SK-N-SH (cell line): ENCODE results near the gene ABCC4. TPM values are rescaled to one million over a fixed set of nuclear protein-coding genes. Genes with fewer than 3 reads are reported as not detected.

Experiments
- CTCF ChIA-PET: fragments of 300-600, 350-600 bp; formaldehyde crosslinking; extraction: SDS; loops from one replicate; lab custom pipeline; 2021; lab: Yijun Ruan, JAX
- POLR2A ChIA-PET: fragments of 350-600 bp; sonication (Branson Sonifier 250); formaldehyde crosslinking; extraction: SDS; loops from one replicate; lab custom pipeline; 2020; ENCODE audit warnings: antibody characterized with exemption, inconsistent platforms; lab: Yijun Ruan, JAX
- DNase-seq: peaks from one replicate; pipeline ENCODE4 v3.0.0; 2012
- H2AFZ ChIP-seq: fragments of 200-600 bp; sonication (generic); 2 replicates; pipeline ENCODE4 v1.8.1; 2016; ENCODE audit warnings: antibody characterized with exemption, mild to moderate bottlenecking, low read depth
- H3F3A ChIP-seq: fragments of 200-600 bp; sonication (generic); replicated peaks from 2 replicates; pipeline ENCODE3; 2016; ENCODE audit warnings: antibody characterized with exemption, mild to moderate bottlenecking; ENCODE audit not compliant: insufficient read depth
- H3K27ac ChIP-seq, 2 experiments: fragments of 200-500 bp in 1 of 2; fragments of 200-600 bp in 1 of 2; sonication (Bioruptor generic) in 1 of 2; sonication (generic), shearing (Covaris generic) in 1 of 2; 2 replicates each; pipeline versions ENCODE4 v1.5.1 to v1.6.1; 2014 to 2016; ENCODE audit warnings: low read depth in 2 of 2, inconsistent platforms in 1 of 2, low read length in 1 of 2, mild to moderate bottlenecking in 1 of 2, mixed read lengths in 1 of 2
- H3K27me3 ChIP-seq: fragments of 200-600 bp; sonication (generic), shearing (Covaris generic); 2 replicates; pipeline ENCODE4 v1.6.1; 2016; ENCODE audit warnings: mixed run types; ENCODE audit not compliant: insufficient read depth
- H3K36me3 ChIP-seq, 2 experiments: fragments of 200-500 bp in 1 of 2; fragments of 200-600 bp in 1 of 2; sonication (Bioruptor generic) in 1 of 2; sonication (generic) in 1 of 2; replicated peaks in 1 of 2; 2 replicates each; pipeline versions ENCODE3 to v1.5.1; 2014 to 2016; ENCODE audit warnings: low read length in 1 of 2, mild to moderate bottlenecking in 1 of 2; ENCODE audit not compliant: insufficient read depth in 2 of 2, control insufficient read depth in 1 of 2
- H3K4me1 ChIP-seq, 2 experiments: fragments of 200-500 bp in 1 of 2; fragments of 200-600 bp in 1 of 2; sonication (Bioruptor generic) in 1 of 2; sonication (generic), shearing (Covaris generic) in 1 of 2; 2 replicates each; pipeline versions ENCODE4 v1.5.1 to v1.6.1; 2014 to 2016; ENCODE audit warnings: low read depth in 1 of 2, low read length in 1 of 2, mixed run types in 1 of 2; ENCODE audit not compliant: insufficient read depth in 2 of 2, control insufficient read depth in 1 of 2
- H3K4me2 ChIP-seq: fragments of 200-600 bp; sonication (generic), shearing (Covaris generic); 2 replicates; pipeline ENCODE4 v1.6.1; 2017; ENCODE audit warnings: mixed run types
- H3K4me3 ChIP-seq, 2 experiments: fragments of 200-500 bp in 1 of 2; fragments of 200-600 bp in 1 of 2; sonication (Bioruptor generic) in 1 of 2; sonication (generic), shearing (Covaris generic) in 1 of 2; 2 replicates each; pipeline versions ENCODE4 v1.5.1 to v1.8.1; 2014 to 2016; ENCODE audit warnings: low read depth in 2 of 2, inconsistent platforms in 1 of 2, low read length in 1 of 2, mild to moderate bottlenecking in 1 of 2, mixed read lengths in 1 of 2, moderate library complexity in 1 of 2
- H3K79me2 ChIP-seq: fragments of 200-600 bp; sonication (generic); 2 replicates; pipeline ENCODE4 v1.8.1; 2017; ENCODE audit warnings: mild to moderate bottlenecking; ENCODE audit not compliant: insufficient read depth
- H3K9ac ChIP-seq: fragments of 200-600 bp; sonication (generic); 2 replicates; pipeline ENCODE4 v1.6.1; 2017; ENCODE audit warnings: mixed run types
- H3K9me2 ChIP-seq: fragments of 200-600 bp; sonication (generic); 2 replicates; pipeline ENCODE4 v1.6.1; 2017; ENCODE audit warnings: mixed run types
- H3K9me3 ChIP-seq: fragments of 200-600 bp; sonication (generic); 2 replicates; pipeline ENCODE4 v1.6.1; 2017; ENCODE audit warnings: mixed run types, mild to moderate bottlenecking, moderate library complexity
- H4K20me1 ChIP-seq: fragments of 200-600 bp; sonication (generic); 2 replicates; pipeline ENCODE4 v1.6.1; 2017; ENCODE audit warnings: mild to moderate bottlenecking, mixed run types; ENCODE audit not compliant: insufficient read depth
- EP300 ChIP-seq, 2 experiments: IDR thresholded peaks; 2 replicates each; pipeline versions ENCODE4 v1.4.0 to v1.6.1; 2012; ENCODE audit warnings: borderline replicate concordance in 1 of 2, low read depth in 1 of 2, low read length in 1 of 2
- FOSL2 ChIP-seq: IDR thresholded peaks from 2 replicates; pipeline ENCODE4 v1.4.0; 2012; ENCODE audit warnings: low read depth, mild to moderate bottlenecking, moderate library complexity, borderline replicate concordance
- FOXM1 ChIP-seq: IDR thresholded peaks from 2 replicates; pipeline ENCODE4 v1.4.0; 2012; ENCODE audit warnings: low read depth, mild to moderate bottlenecking
- GATA2 ChIP-seq: sonication (generic); formaldehyde crosslinking; IDR thresholded peaks from 2 replicates; pipeline ENCODE4 v1.5.0; 2020; ENCODE audit warnings: mild to moderate bottlenecking, missing genetic modification reagents
- JUND ChIP-seq: IDR thresholded peaks from 2 replicates; pipeline ENCODE4 v1.4.0; 2012
- MXI1 ChIP-seq: IDR thresholded peaks from 2 replicates; pipeline ENCODE4 v1.6.1; 2012; ENCODE audit warnings: mild to moderate bottlenecking, low read depth, low read length, improper control_type of control experiment
- NFIC ChIP-seq: IDR thresholded peaks from 2 replicates; pipeline ENCODE4 v1.4.0; 2012; ENCODE audit warnings: borderline replicate concordance
- NRF1 ChIP-seq: IDR thresholded peaks from 2 replicates; pipeline ENCODE4 v1.6.1; 2012; ENCODE audit warnings: low read depth, mild to moderate bottlenecking, low read length
- RAD21 ChIP-seq: IDR thresholded peaks from 2 replicates; pipeline ENCODE4 v1.6.1; 2012; ENCODE audit warnings: mild to moderate bottlenecking, low read length
- RCOR1 ChIP-seq: fragments of 150-350 bp; IDR thresholded peaks from 2 replicates; pipeline ENCODE4 v1.6.1; 2017; ENCODE audit warnings: antibody characterized with exemption, low read length
- RXRA ChIP-seq: IDR thresholded peaks from 2 replicates; pipeline ENCODE4 v1.4.0; 2012; ENCODE audit warnings: low read depth, mild to moderate bottlenecking, borderline replicate concordance
- SMC3 ChIP-seq: IDR thresholded peaks from 2 replicates; pipeline ENCODE4 v1.6.1; 2012; ENCODE audit warnings: low read depth, low read length, improper control_type of control experiment
- TEAD4 ChIP-seq: IDR thresholded peaks from 2 replicates; pipeline ENCODE4 v1.4.0; 2012; ENCODE audit warnings: mild to moderate bottlenecking, borderline replicate concordance; ENCODE audit not compliant: insufficient read depth
- WGBS: methylation state at CpG from one replicate; pipeline ENCODE4 v1.1.6; 2017; ENCODE audit warnings: low lambda C conversion rate; 5-methylcytosine and 5-hydroxymethylcytosine counted together
- polyA plus RNA-seq, 3 experiments: library from polyadenylated mRNA; depleted of rRNA; stranded (reverse); fragments of >200 nt; gene quantifications; 2 replicates each; pipeline ENCODE4 v1.2.3, GENCODE V29; 2012
- TF ChIP-seq, protein P1 (sequence below): IDR thresholded peaks from 2 replicates; pipeline ENCODE4 v1.4.0; 2012; ENCODE audit warnings: low read depth, borderline replicate concordance
- TF ChIP-seq, protein P2 (sequence below): fragments of 200-600 bp; sonication (generic); IDR thresholded peaks from 2 replicates; pipeline ENCODE4 v1.6.1; 2017; ENCODE audit warnings: antibody characterized with exemption, mild to moderate bottlenecking, moderate library complexity
- TF ChIP-seq, protein P3 (sequence below): fragments of 150-350 bp; IDR thresholded peaks from 2 replicates; pipeline ENCODE4 v1.6.1; 2017; ENCODE audit warnings: antibody characterized with exemption, low read length, low read depth, borderline replicate concordance

Gene ABCC4
- polyA plus RNA-seq, 1 of the 3 experiments (the other 2 are of a cell fraction): 7.8 TPM

DNA sequence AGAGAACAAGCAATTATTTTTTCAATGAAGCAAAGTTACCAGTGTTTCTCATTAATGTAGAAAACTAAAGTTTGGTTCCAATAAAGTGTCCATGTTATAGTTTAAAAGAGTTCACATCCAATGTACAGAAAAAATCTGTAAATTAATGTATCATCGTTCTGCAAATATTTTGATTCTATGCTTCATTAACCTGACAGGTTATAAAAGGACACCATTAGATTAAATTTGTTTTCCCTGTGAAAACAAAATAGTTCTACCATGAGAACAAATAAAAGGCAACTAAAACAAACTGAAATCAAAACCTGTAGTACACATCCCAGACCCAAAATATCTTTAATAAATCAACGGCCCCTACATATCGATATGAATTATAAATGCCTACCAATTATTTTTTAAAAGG, 85.1 kb downstream of the ABCC4 start:
- TF ChIP-seq MXI1 (no peak), RAD21 (no peak), RXRA (no peak), GATA2 (no peak), JUND (no peak)
- TF ChIP-seq, protein P1, sequence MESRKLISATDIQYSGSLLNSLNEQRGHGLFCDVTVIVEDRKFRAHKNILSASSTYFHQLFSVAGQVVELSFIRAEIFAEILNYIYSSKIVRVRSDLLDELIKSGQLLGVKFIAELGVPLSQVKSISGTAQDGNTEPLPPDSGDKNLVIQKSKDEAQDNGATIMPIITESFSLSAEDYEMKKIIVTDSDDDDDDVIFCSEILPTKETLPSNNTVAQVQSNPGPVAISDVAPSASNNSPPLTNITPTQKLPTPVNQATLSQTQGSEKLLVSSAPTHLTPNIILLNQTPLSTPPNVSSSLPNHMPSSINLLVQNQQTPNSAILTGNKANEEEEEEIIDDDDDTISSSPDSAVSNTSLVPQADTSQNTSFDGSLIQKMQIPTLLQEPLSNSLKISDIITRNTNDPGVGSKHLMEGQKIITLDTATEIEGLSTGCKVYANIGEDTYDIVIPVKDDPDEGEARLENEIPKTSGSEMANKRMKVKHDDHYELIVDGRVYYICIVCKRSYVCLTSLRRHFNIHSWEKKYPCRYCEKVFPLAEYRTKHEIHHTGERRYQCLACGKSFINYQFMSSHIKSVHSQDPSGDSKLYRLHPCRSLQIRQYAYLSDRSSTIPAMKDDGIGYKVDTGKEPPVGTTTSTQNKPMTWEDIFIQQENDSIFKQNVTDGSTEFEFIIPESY: no peak
- TF ChIP-seq, protein P2, sequence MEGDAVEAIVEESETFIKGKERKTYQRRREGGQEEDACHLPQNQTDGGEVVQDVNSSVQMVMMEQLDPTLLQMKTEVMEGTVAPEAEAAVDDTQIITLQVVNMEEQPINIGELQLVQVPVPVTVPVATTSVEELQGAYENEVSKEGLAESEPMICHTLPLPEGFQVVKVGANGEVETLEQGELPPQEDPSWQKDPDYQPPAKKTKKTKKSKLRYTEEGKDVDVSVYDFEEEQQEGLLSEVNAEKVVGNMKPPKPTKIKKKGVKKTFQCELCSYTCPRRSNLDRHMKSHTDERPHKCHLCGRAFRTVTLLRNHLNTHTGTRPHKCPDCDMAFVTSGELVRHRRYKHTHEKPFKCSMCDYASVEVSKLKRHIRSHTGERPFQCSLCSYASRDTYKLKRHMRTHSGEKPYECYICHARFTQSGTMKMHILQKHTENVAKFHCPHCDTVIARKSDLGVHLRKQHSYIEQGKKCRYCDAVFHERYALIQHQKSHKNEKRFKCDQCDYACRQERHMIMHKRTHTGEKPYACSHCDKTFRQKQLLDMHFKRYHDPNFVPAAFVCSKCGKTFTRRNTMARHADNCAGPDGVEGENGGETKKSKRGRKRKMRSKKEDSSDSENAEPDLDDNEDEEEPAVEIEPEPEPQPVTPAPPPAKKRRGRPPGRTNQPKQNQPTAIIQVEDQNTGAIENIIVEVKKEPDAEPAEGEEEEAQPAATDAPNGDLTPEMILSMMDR: no peak
- Histone ChIP-seq H3K27me3 (no peaks in the 10 kb centered on the region), H4K20me1 (no peaks in the 10 kb centered on the region), H3K27ac (no peak overlapping the region), H3K4me1 (peaks cover 0 to 2% of the 10 kb centered on the region in 2 experiments; a peak in 1 of 4 replicates), H3K9me3 (no peaks in the 10 kb centered on the region), H3F3A (no peaks in the 10 kb centered on the region), H3K9me2 (no peaks in the 10 kb centered on the region), H3K4me3 (no peak overlapping the region), H3K9ac (no peak overlapping the region), H3K79me2 (peaks cover 6% of the 10 kb centered on the region; the same call in 1 of the 2 replicates), H3K36me3 (peaks cover 0 to 2% of the 10 kb centered on the region in 2 experiments), H3K4me2 (no peak overlapping the region), H2AFZ (no peak overlapping the region)
- DNase-seq: no peak
- ChIA-PET CTCF (interaction anchor here (0.7 to 2.2 kb wide), 5 partner anchors 24 to 188 kb away, joined by 3 to 9 read pairs (median 5); no protein-coding TSS in a partner anchor), POLR2A (no interaction called here)
- 86% methylated on average over 3 of the region's 3 CpGs for WGBS

DNA sequence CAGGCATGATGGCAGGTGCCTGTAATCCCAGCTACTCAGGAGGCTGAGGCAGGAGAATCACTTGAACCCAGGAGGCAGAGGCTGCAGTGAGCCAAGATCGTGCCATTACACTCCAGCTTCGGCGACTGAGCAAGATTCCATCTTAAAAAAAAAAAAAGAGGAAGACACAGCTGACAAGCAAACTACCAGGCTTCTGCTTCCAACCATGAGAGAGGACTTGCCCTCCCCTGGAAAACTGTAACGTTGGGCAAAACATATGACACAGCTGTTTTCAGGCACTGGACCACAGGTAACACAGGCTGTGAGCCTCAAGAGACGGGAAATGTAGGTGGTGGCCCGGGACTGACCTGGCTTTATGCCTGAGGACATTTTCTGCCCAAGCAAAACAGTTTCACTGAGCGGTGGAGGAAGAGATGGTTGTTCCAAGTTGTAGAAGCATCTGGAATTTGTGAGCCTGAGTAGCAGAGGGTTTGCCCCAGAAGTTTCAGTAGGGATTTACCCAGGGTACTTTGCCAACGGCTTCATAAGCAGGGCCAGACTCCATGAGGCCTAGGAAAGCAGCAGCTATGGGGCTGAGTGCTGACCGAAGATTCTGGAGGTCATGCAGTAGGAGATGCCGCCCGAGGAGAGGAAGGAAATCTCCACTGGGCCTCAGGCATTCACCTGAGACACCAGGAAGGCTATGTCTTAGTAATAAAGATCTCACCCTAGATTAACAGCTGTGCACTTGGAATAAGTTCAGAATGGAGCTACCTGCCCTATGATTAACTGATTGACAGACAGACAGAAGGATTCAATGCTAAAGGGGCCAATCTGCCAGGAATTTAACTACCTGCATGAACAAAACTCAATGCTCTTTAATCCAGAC, 88.0 kb downstream of the ABCC4 start:
- 89% methylated on average over 11 of the region's 11 CpGs for WGBS
- Histone ChIP-seq H3K79me2 (peaks cover 6% of the 10 kb centered on the region; the same call in 1 of the 2 replicates), H2AFZ (no peak overlapping the region), H3K4me2 (no peak overlapping the region), H3F3A (no peaks in the 10 kb centered on the region), H4K20me1 (no peaks in the 10 kb centered on the region), H3K9me2 (no peaks in the 10 kb centered on the region), H3K36me3 (peaks cover 2% of the 10 kb centered on the region in 2 experiments), H3K4me3 (no peak overlapping the region), H3K4me1 (peaks cover 0 to 2% of the 10 kb centered on the region in 2 experiments; a peak in 1 of 4 replicates), H3K9ac (no peak overlapping the region), H3K27me3 (no peaks in the 10 kb centered on the region)
- POLR2A ChIA-PET: no interaction called here
- DNase-seq: no peak
- no peak for TF ChIP-seq NRF1
- TF ChIP-seq EP300 (IDR thresholded peaks at IDR 0.05; ENCODE audit: borderline replicate concordance in 1 of 2, low read depth in 1 of 2, low read length in 1 of 2): no peak
- no peak for TF ChIP-seq NFIC
- TF ChIP-seq FOXM1: no peak
- no peak for TF ChIP-seq TEAD4
- TF ChIP-seq MXI1: no peak
- no peak for TF ChIP-seq FOSL2
- TF ChIP-seq SMC3: no peak
- TF ChIP-seq, protein P3, sequence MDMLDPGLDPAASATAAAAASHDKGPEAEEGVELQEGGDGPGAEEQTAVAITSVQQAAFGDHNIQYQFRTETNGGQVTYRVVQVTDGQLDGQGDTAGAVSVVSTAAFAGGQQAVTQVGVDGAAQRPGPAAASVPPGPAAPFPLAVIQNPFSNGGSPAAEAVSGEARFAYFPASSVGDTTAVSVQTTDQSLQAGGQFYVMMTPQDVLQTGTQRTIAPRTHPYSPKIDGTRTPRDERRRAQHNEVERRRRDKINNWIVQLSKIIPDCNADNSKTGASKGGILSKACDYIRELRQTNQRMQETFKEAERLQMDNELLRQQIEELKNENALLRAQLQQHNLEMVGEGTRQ: no peak
- TF ChIP-seq RAD21: no peak
- no peak for TF ChIP-seq RXRA
- TF ChIP-seq RCOR1: no peak
- TF ChIP-seq, protein P1: no peak
- TF ChIP-seq, all 33 proteins: peak for 0
- CTCF ChIA-PET: no interaction called here
- Histone ChIP-seq H3K9me3 (no peaks in the 10 kb centered on the region), H3K27ac (no peak overlapping the region)
